Left kidney (tissue), 2 donors: ENCODE results near the gene NPS. TPM values are rescaled to one million over a fixed set of nuclear protein-coding genes. Genes with fewer than 3 reads are reported as not detected.

Experiments used
- DNase-seq: peaks from one replicate; pipeline ENCODE4 v3.0.0-alpha.2; 2013
- polyA plus RNA-seq: library from polyadenylated mRNA; unstranded; fragments of 120-200 nt; gene quantifications from one replicate; pipeline ENCODE4 v1.2.1, GENCODE V29; 2013; ENCODE audit not compliant: insufficient read length

NPS gene
- polyA plus RNA-seq, 1 donor, result not detected

- DNase-seq, result no peak
Measured at GRCh38 chr10:127561647-127562046, 12.5 kb downstream of the NPS start.

DNA sequence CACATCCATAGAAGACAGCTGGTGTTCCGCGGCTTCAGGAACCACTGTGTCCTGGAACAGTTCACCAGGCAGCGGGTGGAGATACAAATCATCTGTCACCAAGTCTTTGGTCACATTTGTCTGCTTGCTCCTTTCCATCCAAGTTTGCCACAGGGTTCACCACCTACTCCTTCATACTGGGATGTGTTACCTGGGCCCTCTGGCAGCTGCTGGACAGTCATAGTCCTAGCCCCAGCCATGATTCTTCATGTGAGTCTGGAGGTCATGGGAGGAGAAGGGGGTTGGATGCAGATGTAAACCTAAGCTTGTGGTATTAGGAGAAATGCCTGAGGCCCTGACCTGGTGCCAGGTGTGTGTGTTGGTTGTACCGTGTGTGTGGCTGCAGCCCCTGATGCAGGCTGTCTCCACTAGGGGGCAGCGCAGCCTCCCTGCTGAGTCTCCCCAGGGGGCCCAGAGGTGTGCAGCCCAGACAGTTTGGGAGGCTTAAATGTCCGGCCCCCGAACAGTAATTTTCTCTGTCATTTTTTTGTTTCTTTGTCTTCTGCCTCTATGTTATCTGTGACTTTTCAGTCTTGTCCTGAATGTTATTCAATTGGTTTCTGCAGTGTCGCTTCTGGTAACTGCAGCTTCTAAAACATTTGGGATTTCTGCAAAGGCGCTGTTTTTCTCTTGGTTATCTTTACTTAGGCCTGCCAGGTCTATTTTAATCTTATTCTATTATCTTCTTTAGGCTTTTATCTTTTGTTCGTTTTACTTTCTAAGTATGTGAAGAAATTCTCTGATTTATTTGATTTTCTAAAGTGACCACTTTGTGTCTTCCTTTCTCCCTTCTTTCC, 14.8 kb downstream of the NPS start:
- DNase-seq, result no peak

DNA sequence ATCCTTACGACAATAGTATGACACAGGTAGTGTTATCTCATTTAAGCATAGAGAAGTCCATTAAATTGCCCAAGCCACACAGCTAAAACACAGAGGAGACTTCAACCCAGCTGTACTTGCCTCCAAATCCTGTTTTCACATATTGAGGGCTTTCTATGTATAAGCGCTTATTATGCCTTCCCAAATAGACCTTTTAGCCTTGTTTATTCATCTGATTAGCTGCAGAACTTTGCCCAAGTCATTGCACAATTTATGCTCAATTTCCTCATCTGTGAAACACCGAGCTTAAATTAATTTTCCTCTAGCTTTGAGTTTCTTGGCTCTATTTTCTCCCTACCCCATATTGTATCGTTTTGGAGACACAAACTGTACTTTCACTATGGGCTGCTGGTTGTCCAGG, 15.5 kb downstream of the NPS start:
- DNase-seq, result no peak

DNA sequence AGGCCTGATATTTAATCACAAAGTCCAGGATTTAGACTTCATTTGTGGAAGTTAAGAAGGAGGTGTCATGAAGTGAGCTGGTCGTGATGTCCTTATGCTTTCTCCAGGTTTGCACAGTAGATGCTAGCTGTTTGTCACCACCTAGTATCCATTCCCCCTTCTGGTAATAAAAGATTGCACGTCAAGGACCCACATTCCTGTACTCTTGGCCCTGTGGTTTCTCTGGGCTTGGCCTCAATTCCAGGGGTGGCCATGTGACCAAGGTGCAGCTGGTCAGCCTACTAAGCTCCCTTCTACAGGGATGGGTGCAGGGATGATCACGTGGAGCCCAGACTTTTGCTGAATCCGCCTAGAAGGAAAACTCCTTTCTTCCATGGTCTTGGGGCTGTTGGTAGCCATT, 16.5 kb downstream of the NPS start:
- DNase-seq, result no peak

DNA sequence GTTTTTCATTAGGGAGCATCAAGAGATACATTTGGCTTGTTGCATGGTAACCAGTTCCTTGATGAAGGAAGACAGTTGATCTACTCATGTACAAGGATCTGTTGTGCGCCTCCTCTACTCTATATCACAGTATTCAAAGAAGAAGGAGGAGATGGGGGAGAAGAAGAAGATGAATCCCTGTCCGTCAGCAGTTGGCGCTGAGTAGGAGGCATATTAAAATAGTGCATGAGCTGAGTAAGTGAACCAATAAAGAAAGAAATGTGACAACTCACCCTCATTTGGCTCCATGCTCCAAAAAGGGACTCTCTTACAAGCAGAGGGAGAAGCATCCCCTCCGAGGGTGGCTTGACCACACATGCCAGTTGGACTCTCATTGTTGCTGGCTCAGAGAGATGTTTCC, 20.1 kb downstream of the NPS start:
- DNase-seq, result no peak

DNA sequence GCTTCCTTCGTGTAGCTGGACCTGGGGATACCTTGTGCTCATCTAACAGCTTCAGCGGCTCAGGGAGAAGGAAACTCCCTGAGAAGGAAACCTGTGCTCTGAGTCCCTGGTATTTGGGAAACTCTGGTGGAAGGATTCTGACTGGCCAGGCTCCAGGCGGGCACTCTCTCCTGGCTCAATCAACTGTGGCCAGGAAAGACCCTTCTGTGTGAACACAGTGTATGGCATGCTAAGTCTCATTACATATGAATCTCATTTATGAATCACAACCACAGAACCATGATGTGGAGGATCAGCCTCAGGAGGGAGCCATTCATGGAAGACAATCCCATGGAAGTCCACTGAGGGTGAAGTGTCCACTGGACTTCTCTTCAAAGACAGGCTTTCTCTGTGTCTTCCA, 20.9 kb downstream of the NPS start:
- DNase-seq, result no peak

- no peak for DNase-seq
Measured at GRCh38 chr10:127571386-127571785, 22.3 kb downstream of the NPS start.

- DNase-seq, result no peak
Measured at GRCh38 chr10:127576051-127576450, 26.9 kb downstream of the NPS start.

DNA sequence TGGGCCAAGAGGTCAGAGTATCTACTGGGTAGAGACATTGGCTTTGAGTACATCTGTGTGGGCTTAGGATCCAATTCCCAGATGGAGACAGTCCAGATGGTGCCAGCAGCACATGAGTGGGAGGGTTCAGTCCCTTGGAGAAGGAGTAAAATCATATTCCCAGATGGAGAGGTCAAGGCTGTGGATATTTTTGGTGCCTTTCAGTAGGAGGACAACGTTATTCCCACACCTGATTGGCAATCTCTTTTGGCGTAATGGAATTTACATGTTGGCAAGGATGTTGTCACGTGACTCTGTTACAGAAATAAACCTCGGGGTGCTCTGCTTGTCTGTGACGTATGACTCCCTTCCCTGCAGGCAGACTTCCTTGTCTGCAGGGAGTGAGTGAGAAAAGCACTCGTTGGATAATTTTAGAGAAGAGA, 27.6 kb downstream of the NPS start:
- DNase-seq, result no peak

DNA sequence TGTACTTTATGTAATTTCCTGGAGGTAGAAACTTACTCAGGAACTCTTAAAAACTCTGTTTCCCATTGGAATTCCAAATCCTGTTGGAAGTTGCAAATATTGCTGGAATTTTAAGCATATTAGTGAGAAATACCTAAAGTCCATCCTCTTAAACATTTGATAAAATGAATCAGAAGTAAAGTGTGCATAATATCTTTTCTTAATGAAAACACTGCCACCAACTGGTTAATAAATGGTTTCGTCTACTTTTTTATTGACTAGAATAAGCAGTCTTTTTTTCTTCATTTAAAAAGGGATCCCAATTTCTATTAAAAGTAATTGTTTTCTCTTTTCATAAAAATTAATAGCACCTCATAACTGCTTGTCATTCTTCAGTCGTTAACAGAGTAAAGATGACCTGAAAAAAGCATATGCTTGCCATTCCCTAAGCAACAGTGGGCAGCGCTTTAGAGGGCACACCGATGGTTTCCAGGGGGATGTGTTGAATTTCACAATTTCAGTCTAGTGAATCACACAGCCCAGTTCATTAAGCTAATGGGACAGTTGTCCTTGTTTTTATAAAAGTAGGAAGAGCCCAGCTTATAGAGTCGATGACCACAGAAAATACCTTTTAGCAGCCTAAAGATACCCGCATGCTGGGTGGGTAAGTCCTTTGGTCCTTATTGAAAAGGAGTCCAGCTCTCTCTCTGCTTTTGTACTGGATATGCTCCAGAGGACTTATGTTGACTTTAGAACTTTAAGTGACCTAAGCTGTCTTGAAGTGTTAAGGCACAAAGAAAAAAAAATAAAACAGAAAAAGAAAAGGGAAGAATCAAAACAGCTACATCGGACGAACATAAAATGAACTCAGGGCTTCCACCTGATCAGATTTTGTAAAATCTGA, 28.5 kb downstream of the NPS start:
- peak; percentile 12 for DNase-seq

GRCh38 chr10:127578259-127578960, 29.3 kb downstream of the NPS start:
- DNase-seq, result no peak

- DNase-seq, result no peak
Measured at GRCh38 chr10:127578961-127579305, 29.8 kb downstream of the NPS start.

- DNase-seq, result no peak
Measured at GRCh38 chr10:127579640-127580039, 30.5 kb downstream of the NPS start.

- no peak for DNase-seq
Measured at GRCh38 chr10:127580822-127581221, 31.7 kb downstream of the NPS start.

- DNase-seq, result no peak
Measured at GRCh38 chr10:127585519-127586023, 36.5 kb downstream of the NPS start.

GRCh38 chr10:127587668-127588365, 38.7 kb downstream of the NPS start:
- no peak for DNase-seq

GRCh38 chr10:127592586-127592985, 43.5 kb downstream of the NPS start:
- no peak for DNase-seq

GRCh38 chr10:127600479-127600878, 51.4 kb downstream of the NPS start:
- DNase-seq, result peak; percentile 63
